Raji (cell line): ENCODE data around the gene LNX1.

ENCODE experiments used
- POLR2A ChIP-seq: IDR thresholded peaks from 2 replicates; pipeline ENCODE4 v1.6.1; 2011; ENCODE audit warnings: low read depth, low read length, control low read depth; ENCODE audit not compliant: insufficient read depth

LNX1 gene

GRCh38 chr4:53538756-53539155 lies 52.5 kb downstream of the LNX1 start:
- TF ChIP-seq POLR2A = no peak

GRCh38 chr4:53537606-53538005 lies 53.7 kb downstream of the LNX1 start:
- no peak for TF ChIP-seq POLR2A

GRCh38 chr4:53536328-53536727 lies 55.0 kb downstream of the LNX1 start:
- TF ChIP-seq POLR2A = no peak

GRCh38 chr4:53535567-53535966 lies 55.7 kb downstream of the LNX1 start:
- no peak for TF ChIP-seq POLR2A

GRCh38 chr4:53534684-53535083 lies 56.6 kb downstream of the LNX1 start:
- no peak for TF ChIP-seq POLR2A

GRCh38 chr4:53532521-53532920 lies 58.8 kb downstream of the LNX1 start:
- no peak for TF ChIP-seq POLR2A

- TF ChIP-seq POLR2A = no peak
Measured at GRCh38 chr4:53531585-53532224, 59.6 kb downstream of the LNX1 start.

- no peak for TF ChIP-seq POLR2A
Measured at GRCh38 chr4:53529025-53529424, 62.3 kb downstream of the LNX1 start.

GRCh38 chr4:53527930-53528329 lies 63.4 kb downstream of the LNX1 start:
- no peak for TF ChIP-seq POLR2A

- TF ChIP-seq POLR2A = no peak
Measured at GRCh38 chr4:53527326-53527725, 64.0 kb downstream of the LNX1 start.

- TF ChIP-seq POLR2A = no peak
Measured at GRCh38 chr4:53522334-53522733, 69.0 kb downstream of the LNX1 start.

- TF ChIP-seq POLR2A = no peak
Measured at GRCh38 chr4:53520116-53520515, 71.2 kb downstream of the LNX1 start.

GRCh38 chr4:53518807-53519206 lies 72.5 kb downstream of the LNX1 start:
- TF ChIP-seq POLR2A = no peak

GRCh38 chr4:53515076-53515475 lies 76.2 kb downstream of the LNX1 start:
- no peak for TF ChIP-seq POLR2A

GRCh38 chr4:53514509-53514908 lies 76.8 kb downstream of the LNX1 start:
- no peak for TF ChIP-seq POLR2A

- no peak for TF ChIP-seq POLR2A
Measured at GRCh38 chr4:53512608-53513007, 78.7 kb downstream of the LNX1 start.

- TF ChIP-seq POLR2A = no peak
Measured at GRCh38 chr4:53511014-53511413, 80.3 kb downstream of the LNX1 start.

GRCh38 chr4:53510321-53510720 lies 81.0 kb downstream of the LNX1 start:
- TF ChIP-seq POLR2A = no peak

GRCh38 chr4:53508446-53508845 lies 82.8 kb downstream of the LNX1 start:
- no peak for TF ChIP-seq POLR2A
